SK-N-MC (cell line): ENCODE results near the gene HSPBAP1.

Experiments used
- DNase-seq: peaks from one replicate; pipeline ENCODE4 v3.0.0-alpha.2; 2011; ENCODE audit warnings: low read depth, low spot score
- H3K27ac ChIP-seq: fragments of 200-600 bp; sonication (generic); 2 replicates; pipeline ENCODE4 v1.5.1; 2016; ENCODE audit warnings: mixed run types
- H3K36me3 ChIP-seq: fragments of 200-600 bp; sonication (generic); 2 replicates; pipeline ENCODE4 v1.6.1; 2017; ENCODE audit warnings: antibody characterized with exemption, low read length, mixed read lengths; ENCODE audit not compliant: insufficient read depth
- H3K4me3 ChIP-seq: fragments of 200-600 bp; sonication (generic); 2 replicates; pipeline ENCODE4 v1.5.1; 2016
- H3K9ac ChIP-seq: fragments of 200-600 bp; sonication (generic); 2 replicates; pipeline ENCODE4 v1.8.0; 2017; ENCODE audit warnings: mixed run types, mixed read lengths; ENCODE audit not compliant: insufficient read length
- H3K9me3 ChIP-seq: fragments of 200-600 bp; sonication (generic); 2 replicates; pipeline ENCODE4 v1.6.1; 2017; ENCODE audit warnings: low read depth, mild to moderate bottlenecking, antibody characterized with exemption, low read length, moderate library complexity, mixed read lengths
- EZH2 ChIP-seq: fragments of 200-600 bp; sonication (generic); IDR thresholded peaks from one replicate; pipeline ENCODE4 v1.6.1; 2017; ENCODE audit warnings: antibody characterized with exemption
- FOXP2 ChIP-seq: optimal IDR thresholded peaks from 2 replicates; pipeline ENCODE3; 2011; ENCODE audit warnings: mild to moderate bottlenecking, moderate library complexity; ENCODE audit not compliant: insufficient read depth; ENCODE audit errors: extremely low read length, control extremely low read depth
- POLR2AphosphoS5 ChIP-seq: IDR thresholded peaks from 2 replicates; pipeline ENCODE4 v1.6.1; 2012; ENCODE audit warnings: mild to moderate bottlenecking, low read depth, low read length, borderline replicate concordance

HSPBAP1 gene

GRCh38 chr3:122691195-122691594 lies 102.4 kb downstream of the HSPBAP1 start:
- Histone ChIP-seq H3K27ac (no peak overlapping the region), H3K9me3 (no peaks in the 10 kb centered on the region), H3K4me3 (no peak overlapping the region), H3K9ac (no peak overlapping the region), H3K36me3 (no peaks in the 10 kb centered on the region)
- DNase-seq, result no peak
- TF ChIP-seq POLR2AphosphoS5 (no peak), EZH2 (no peak), FOXP2 (no peak)

GRCh38 chr3:122690096-122690495 lies 103.5 kb downstream of the HSPBAP1 start:
- Histone ChIP-seq H3K9me3 (no peaks in the 10 kb centered on the region), H3K4me3 (no peak overlapping the region), H3K9ac (no peak overlapping the region), H3K36me3 (no peaks in the 10 kb centered on the region), H3K27ac (no peak overlapping the region)
- DNase-seq, result no peak
- TF ChIP-seq POLR2AphosphoS5 (no peak), FOXP2 (no peak), EZH2 (no peak)
